ENCODE results near the gene BHLHE40. TPM values are rescaled to one million over a fixed set of nuclear protein-coding genes. Genes with fewer than 3 reads are reported as not detected.

Gene BHLHE40
- total and polyA plus RNA-seq, 2 donors: 21.9 to 30.1 TPM

- Histone ChIP-seq H3K4me3 (ENCODE audit: low read length in 2 of 2) (peak overlapping the region; percentile 49 to 56), H3K4me1 (ENCODE audit: control insufficient read depth in 2 of 2, insufficient read depth in 2 of 2, low read length in 2 of 2) (peaks cover 8 to 49% of the 10 kb centered on the region in 2 donors), H3K27me3 (ENCODE audit: control insufficient read depth in 2 of 2, insufficient read depth in 1 of 2, low read length in 1 of 2) (peaks cover 16 to 46% of the 10 kb centered on the region in 2 donors), H3K27ac (ENCODE audit: low read depth in 1 of 2, low read length in 1 of 2) (peak overlapping the region; percentile 49 to 75), H3K9me3 (ENCODE audit: control insufficient read depth in 2 of 2, insufficient read depth in 1 of 2, low read length in 1 of 2) (peaks cover 0 to 8% of the 10 kb centered on the region in 2 donors), H3K36me3 (ENCODE audit: control insufficient read depth in 2 of 2, insufficient read depth in 2 of 2, low read length in 1 of 2) (peaks cover 0 to 5% of the 10 kb centered on the region in 2 donors)
- WGBS: under 1% methylated on average over 31 of the region's 31 CpGs
- peak in 3 of 9 donors; percentile 47 to 71 (median 50) for DNase-seq (ENCODE audit: low read depth in 6 of 9, low spot score in 9 of 9)
Measured at GRCh38 chr3:4978966-4979427, 240 bp upstream of the BHLHE40 start.

DNA sequence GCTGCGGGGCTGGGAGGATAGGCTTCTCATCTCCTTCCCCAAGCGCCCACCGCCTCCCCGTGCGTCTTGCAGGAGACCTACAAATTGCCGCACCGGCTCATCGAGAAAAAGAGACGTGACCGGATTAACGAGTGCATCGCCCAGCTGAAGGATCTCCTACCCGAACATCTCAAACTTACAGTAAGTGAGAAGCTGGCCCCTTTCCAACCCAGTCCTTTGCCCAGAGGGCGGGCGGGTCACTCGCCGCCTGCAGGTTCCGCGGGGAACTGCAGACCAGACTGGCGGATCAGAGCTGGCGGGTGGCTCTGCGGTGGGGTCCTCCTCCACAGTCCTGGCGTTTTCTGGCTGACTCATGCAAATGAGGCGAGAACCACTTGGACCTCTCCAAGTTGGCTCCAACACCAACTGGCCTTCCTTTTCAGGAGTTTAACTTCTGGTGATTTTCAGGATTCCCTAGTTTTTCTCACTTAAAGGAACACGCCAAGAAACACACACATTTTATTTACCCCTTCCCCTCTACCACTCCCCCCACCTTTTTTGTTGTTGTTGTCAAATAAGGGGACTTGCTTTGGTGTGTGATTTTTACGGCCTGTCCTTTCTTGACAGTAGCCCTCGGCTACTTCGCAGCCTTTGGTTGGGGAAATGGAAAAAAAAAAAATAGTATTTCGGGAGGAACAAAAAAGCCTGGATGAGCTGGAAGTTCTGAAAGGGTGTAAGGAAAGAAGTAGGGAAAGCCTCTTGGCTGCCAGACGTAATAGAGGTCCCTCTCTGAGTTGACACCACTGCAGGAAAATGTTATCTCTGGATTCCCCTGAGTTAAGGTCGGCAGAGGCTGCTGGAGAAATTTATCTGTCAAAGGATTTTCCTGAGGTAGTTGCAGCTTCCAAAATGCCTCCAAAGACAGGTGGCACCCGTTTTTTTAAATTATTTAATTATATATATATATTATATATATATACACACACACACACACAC is 1.3 kb downstream of the BHLHE40 start:
- peaks cover 8 to 59% of the 10 kb centered on the region in 2 donors for H3K4me1 ChIP-seq (ENCODE audit: control insufficient read depth in 2 of 2, insufficient read depth in 2 of 2, low read length in 2 of 2)
- peak overlapping the region; percentile 49 to 56 for H3K4me3 ChIP-seq (ENCODE audit: low read length in 2 of 2)
- H3K27ac ChIP-seq (ENCODE audit: low read depth in 1 of 2, low read length in 1 of 2): peak overlapping the region; percentile 75 to 80
- 22% methylated on average over 32 of the region's 32 CpGs for WGBS
- peak in 4 of 9 donors; percentile 56 to 81 (median 70) for DNase-seq (ENCODE audit: low read depth in 6 of 9, low spot score in 9 of 9)
- H3K27me3 ChIP-seq (ENCODE audit: control insufficient read depth in 2 of 2, insufficient read depth in 1 of 2, low read length in 1 of 2): peaks cover 16 to 46% of the 10 kb centered on the region in 2 donors
- peaks cover 0 to 8% of the 10 kb centered on the region in 2 donors for H3K9me3 ChIP-seq (ENCODE audit: control insufficient read depth in 2 of 2, insufficient read depth in 1 of 2, low read length in 1 of 2)
- H3K36me3 ChIP-seq (ENCODE audit: control insufficient read depth in 2 of 2, insufficient read depth in 2 of 2, low read length in 1 of 2): peaks cover 0 to 5% of the 10 kb centered on the region in 2 donors

DNA sequence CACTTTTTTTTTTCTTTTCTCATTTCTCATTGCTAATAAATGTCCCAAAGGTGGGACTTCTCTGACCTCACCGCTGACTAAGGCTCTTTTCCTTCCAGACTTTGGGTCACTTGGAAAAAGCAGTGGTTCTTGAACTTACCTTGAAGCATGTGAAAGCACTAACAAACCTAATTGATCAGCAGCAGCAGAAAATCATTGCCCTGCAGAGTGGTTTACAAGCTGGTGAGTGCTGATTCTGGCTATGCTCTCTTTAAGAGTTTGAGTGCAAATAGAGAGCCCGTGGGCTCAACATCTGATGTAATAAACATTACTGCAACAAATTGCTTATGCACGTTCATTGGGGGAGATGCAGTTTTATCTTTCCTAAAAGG is 2.0 kb downstream of the BHLHE40 start:
- H3K36me3 ChIP-seq (ENCODE audit: control insufficient read depth in 2 of 2, insufficient read depth in 2 of 2, low read length in 1 of 2): peaks cover 0 to 5% of the 10 kb centered on the region in 2 donors
- 88% methylated on average over 3 of the region's 3 CpGs for WGBS
- DNase-seq (ENCODE audit: low read depth in 6 of 9, low spot score in 9 of 9): no peak
- no peak overlapping the region for H3K27ac ChIP-seq (ENCODE audit: low read depth in 1 of 2, low read length in 1 of 2)
- H3K4me1 ChIP-seq (ENCODE audit: control insufficient read depth in 2 of 2, insufficient read depth in 2 of 2, low read length in 2 of 2): peaks cover 8 to 67% of the 10 kb centered on the region in 2 donors
- peak overlapping the region; percentile 12 to 28 for H3K4me3 ChIP-seq (ENCODE audit: low read length in 2 of 2)
- H3K9me3 ChIP-seq (ENCODE audit: control insufficient read depth in 2 of 2, insufficient read depth in 1 of 2, low read length in 1 of 2): peaks cover 0 to 8% of the 10 kb centered on the region in 2 donors
- peaks cover 23 to 53% of the 10 kb centered on the region in 2 donors for H3K27me3 ChIP-seq (ENCODE audit: control insufficient read depth in 2 of 2, insufficient read depth in 1 of 2, low read length in 1 of 2)

GRCh38 chr3:4981665-4982494 is 2.6 kb downstream of the BHLHE40 start:
- DNase-seq (ENCODE audit: low read depth in 6 of 9, low spot score in 9 of 9): no peak
- Histone ChIP-seq H3K27me3 (ENCODE audit: control insufficient read depth in 2 of 2, insufficient read depth in 1 of 2, low read length in 1 of 2) (peaks cover 25 to 56% of the 10 kb centered on the region in 2 donors), H3K36me3 (ENCODE audit: control insufficient read depth in 2 of 2, insufficient read depth in 2 of 2, low read length in 1 of 2) (peaks cover 0 to 5% of the 10 kb centered on the region in 2 donors), H3K4me1 (ENCODE audit: control insufficient read depth in 2 of 2, insufficient read depth in 2 of 2, low read length in 2 of 2) (peaks cover 12 to 70% of the 10 kb centered on the region in 2 donors), H3K9me3 (ENCODE audit: control insufficient read depth in 2 of 2, insufficient read depth in 1 of 2, low read length in 1 of 2) (peaks cover 0 to 8% of the 10 kb centered on the region in 2 donors), H3K27ac (ENCODE audit: low read depth in 1 of 2, low read length in 1 of 2) (no peak overlapping the region), H3K4me3 (ENCODE audit: low read length in 2 of 2) (peak overlapping the region; percentile 18 to 28)
- WGBS: 90% methylated on average over 8 of the region's 8 CpGs

- H3K36me3 ChIP-seq (ENCODE audit: control insufficient read depth in 2 of 2, insufficient read depth in 2 of 2, low read length in 1 of 2): peaks cover 0 to 5% of the 10 kb centered on the region in 2 donors
- H3K9me3 ChIP-seq (ENCODE audit: control insufficient read depth in 2 of 2, insufficient read depth in 1 of 2, low read length in 1 of 2): peaks cover 0 to 8% of the 10 kb centered on the region in 2 donors
- peak overlapping the region in 1 of 2 donors; percentile 64 for H3K27ac ChIP-seq (ENCODE audit: low read depth in 1 of 2, low read length in 1 of 2)
- DNase-seq (ENCODE audit: low read depth in 6 of 9, low spot score in 9 of 9): no peak
- H3K4me1 ChIP-seq (ENCODE audit: control insufficient read depth in 2 of 2, insufficient read depth in 2 of 2, low read length in 2 of 2): peaks cover 6 to 63% of the 10 kb centered on the region in 2 donors
- WGBS: 96% methylated on average over 40 of the region's 40 CpGs
- H3K27me3 ChIP-seq (ENCODE audit: control insufficient read depth in 2 of 2, insufficient read depth in 1 of 2, low read length in 1 of 2): peaks cover 25 to 50% of the 10 kb centered on the region in 2 donors
- peak overlapping the region; percentile 0 to 10 for H3K4me3 ChIP-seq (ENCODE audit: low read length in 2 of 2)
Measured at GRCh38 chr3:4982773-4983738, 3.8 kb downstream of the BHLHE40 start.

DNA sequence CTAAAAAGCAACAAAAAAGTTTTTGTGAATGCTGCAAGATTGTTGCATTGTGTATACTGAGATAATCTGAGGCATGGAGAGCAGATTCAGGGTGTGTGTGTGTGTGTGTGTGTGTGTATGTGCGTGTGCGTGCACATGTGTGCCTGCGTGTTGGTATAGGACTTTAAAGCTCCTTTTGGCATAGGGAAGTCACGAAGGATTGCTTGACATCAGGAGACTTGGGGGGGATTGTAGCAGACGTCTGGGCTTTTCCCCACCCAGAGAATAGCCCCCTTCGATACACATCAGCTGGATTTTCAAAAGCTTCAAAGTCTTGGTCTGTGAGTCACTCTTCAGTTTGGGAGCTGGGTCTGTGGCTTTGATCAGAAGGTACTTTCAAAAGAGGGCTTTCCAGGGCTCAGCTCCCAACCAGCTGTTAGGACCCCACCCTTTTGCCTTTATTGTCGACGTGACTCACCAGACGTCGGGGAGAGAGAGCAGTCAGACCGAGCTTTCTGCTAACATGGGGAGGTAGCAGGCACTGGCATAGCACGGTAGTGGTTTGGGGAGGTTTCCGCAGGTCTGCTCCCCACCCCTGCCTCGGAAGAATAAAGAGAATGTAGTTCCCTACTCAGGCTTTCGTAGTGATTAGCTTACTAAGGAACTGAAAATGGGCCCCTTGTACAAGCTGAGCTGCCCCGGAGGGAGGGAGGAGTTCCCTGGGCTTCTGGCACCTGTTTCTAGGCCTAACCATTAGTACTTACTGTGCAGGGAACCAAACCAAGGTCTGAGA is 4.7 kb downstream of the BHLHE40 start:
- H3K9me3 ChIP-seq (ENCODE audit: control insufficient read depth in 2 of 2, insufficient read depth in 1 of 2, low read length in 1 of 2): peaks cover 0 to 8% of the 10 kb centered on the region in 2 donors
- peak in 3 of 9 donors; percentile 42 to 76 (median 52) for DNase-seq (ENCODE audit: low read depth in 6 of 9, low spot score in 9 of 9)
- peaks cover 6 to 59% of the 10 kb centered on the region in 2 donors for H3K4me1 ChIP-seq (ENCODE audit: control insufficient read depth in 2 of 2, insufficient read depth in 2 of 2, low read length in 2 of 2)
- WGBS: 54% methylated on average over 16 of the region's 16 CpGs
- H3K4me3 ChIP-seq (ENCODE audit: low read length in 2 of 2): peak overlapping the region; percentile 8 to 10
- peaks cover 0 to 5% of the 10 kb centered on the region in 2 donors for H3K36me3 ChIP-seq (ENCODE audit: control insufficient read depth in 2 of 2, insufficient read depth in 2 of 2, low read length in 1 of 2)
- H3K27ac ChIP-seq (ENCODE audit: low read depth in 1 of 2, low read length in 1 of 2): peak overlapping the region; percentile 56 to 63
- H3K27me3 ChIP-seq (ENCODE audit: control insufficient read depth in 2 of 2, insufficient read depth in 1 of 2, low read length in 1 of 2): peaks cover 21 to 42% of the 10 kb centered on the region in 2 donors

- Histone ChIP-seq H3K36me3 (ENCODE audit: control insufficient read depth in 2 of 2, insufficient read depth in 2 of 2, low read length in 1 of 2) (peaks cover 0 to 5% of the 10 kb centered on the region in 2 donors), H3K9me3 (ENCODE audit: control insufficient read depth in 2 of 2, insufficient read depth in 1 of 2, low read length in 1 of 2) (peaks cover 0 to 8% of the 10 kb centered on the region in 2 donors), H3K4me1 (ENCODE audit: control insufficient read depth in 2 of 2, insufficient read depth in 2 of 2, low read length in 2 of 2) (peaks cover 6 to 61% of the 10 kb centered on the region in 2 donors), H3K27ac (ENCODE audit: low read depth in 1 of 2, low read length in 1 of 2) (peak overlapping the region; percentile 10 to 63), H3K4me3 (ENCODE audit: low read length in 2 of 2) (no peak overlapping the region), H3K27me3 (ENCODE audit: control insufficient read depth in 2 of 2, insufficient read depth in 1 of 2, low read length in 1 of 2) (peaks cover 17 to 36% of the 10 kb centered on the region in 2 donors)
- no peak for DNase-seq (ENCODE audit: low read depth in 6 of 9, low spot score in 9 of 9)
- WGBS: 78% methylated on average over 9 of the region's 9 CpGs
Measured at GRCh38 chr3:4984511-4984864, 5.3 kb downstream of the BHLHE40 start.
